Liver (tissue), 5 donors: ENCODE results near the gene TNKS2. TPM values are rescaled to one million over a fixed set of nuclear protein-coding genes. Genes with fewer than 3 reads are reported as not detected.

Experiments used
- polyA plus RNA-seq, 2 donors: library from polyadenylated mRNA; stranded (reverse) in 1 of 2; unstranded in 1 of 2; fragments of 200-250 nt in 1 of 2; fragments of >200 nt in 1 of 2; fragmentation: Nextera tagmentation in 1 of 2; extraction: Ambion mirVana in 1 of 2; gene quantifications; one replicate each; pipeline versions ENCODE4 v1.2.1 to v1.2.3, GENCODE V29; 2013 to 2015
- small RNA-seq: library from RNA; depleted of rRNA; stranded (forward); fragments of <200 nt; gene quantifications from one replicate; pipeline ENCODE3, GENCODE V24; 2014
- total RNA-seq, 2 donors: library from RNA; depleted of rRNA; stranded (reverse); fragments of >200 nt; gene quantifications; one replicate each; pipeline ENCODE4 v1.2.3, GENCODE V29; 2014
- donor health status: healthy.
- donor health status: healthy.
- donor health status: healthy.

The TNKS2 gene
- total and polyA plus RNA-seq, 4 donors = 5.2 to 30.7 (median 18.2) TPM

Small RNA genes within 50 kb of the gene (small RNA-seq; reads per million reads assigned to genes)
- not detected for gene AL359198.2
- not detected for gene SRP9P1

Other genes with a start within 250 kb of the TNKS2 start
- 10 to 100 TPM; 25.5 to 34.6 TPM for gene PPP1R3C, start 165.4 kb upstream of the TNKS2 start, total RNA-seq
- gene PPP1R3C, start 165.4 kb upstream of the TNKS2 start, polyA plus RNA-seq = 10 to 100 TPM; 27.5 to 76.1 TPM
- under 1 TPM; 0.25 to 0.37 TPM for gene FGFBP3, start 111.1 kb downstream of the TNKS2 start, total RNA-seq
- under 1 TPM; 0.08 to 0.14 TPM for gene FGFBP3, start 111.1 kb downstream of the TNKS2 start, polyA plus RNA-seq
- 10 to 100 TPM; 26.8 to 49.6 TPM for gene BTAF1, start 125.3 kb downstream of the TNKS2 start, total RNA-seq
- 1 to 10 TPM; 5.9 to 9.1 TPM for gene BTAF1, start 125.3 kb downstream of the TNKS2 start, polyA plus RNA-seq